Measurements from ENCODE around the gene DDIAS. TPM values are rescaled to one million over a fixed set of nuclear protein-coding genes. Genes with fewer than 3 reads are reported as not detected.

The DDIAS gene
- total and polyA plus RNA-seq, 9 of the 15 experiments (the other 6 are each of a cell fraction or from before 2014, with no cell fraction given), result 9.4 to 27.2 (median 23.3) TPM

GRCh38 chr11:82901165-82901921, at the start of gene DDIAS (continued):
- TF ChIP-seq SIN3A (IDR thresholded peaks at IDR 0.05; ENCODE audit: borderline replicate concordance in 2 of 2, control insufficient read depth in 1 of 2, low read depth in 2 of 2, low read length in 2 of 2) (peak in 1 of 2 experiments; percentile 95; a peak in 1 of 4 replicates), ZEB2 (IDR thresholded peaks at IDR 0.05) (peak; percentile 56; the same call in 1 of the 2 replicates), TEAD4 (IDR thresholded peaks at IDR 0.05; ENCODE audit: low read length) (no peak; the same call in 1 of the 2 replicates), TEAD4 (CRISPR knock-in tag; IDR thresholded peaks at IDR 0.05; ENCODE audit: borderline replicate concordance) (no peak), ARHGAP35 (IDR thresholded peaks at IDR 0.05; ENCODE audit: partially characterized antibody) (no peak), FOXP4 (CRISPR knock-in tag; IDR thresholded peaks at IDR 0.05; ENCODE audit: borderline replicate concordance) (no peak), ZBTB40 (IDR thresholded peaks at IDR 0.05) (peak; percentile 91), ZBTB40 (CRISPR knock-in tag; IDR thresholded peaks at IDR 0.05) (no peak), HCFC1 (IDR thresholded peaks at IDR 0.05; ENCODE audit: low read depth, low read length) (peak; percentile 25; the same call in 1 of the 2 replicates), TAF1 (IDR thresholded peaks at IDR 0.05; ENCODE audit: control insufficient read depth, extremely low read depth, insufficient read depth, low read length, severe bottlenecking) (peak; percentile 87), ZNF511 (CRISPR knock-in tag; IDR thresholded peaks at IDR 0.05) (0 out of 2 replicates have a peak, but pooled peaks have one; percentile 48), ZBTB2 (IDR thresholded peaks at IDR 0.05) (peak; percentile 63), CCNT2 (IDR thresholded peaks at IDR 0.05; ENCODE audit: borderline replicate concordance, extremely low read depth, insufficient read length, low read depth, low read length) (no peak)
